ENCODE results near the gene CPT1B.

CPT1B gene

GRCh38 chr22:50563413-50564160 is 14.6 kb downstream of the CPT1B start:
- Histone ChIP-seq H3K9me3 (ENCODE audit: control insufficient read depth in 1 of 2, low read length in 2 of 2) (no peaks in the 10 kb centered on the region), H3K4me1 (ENCODE audit: control insufficient read depth in 1 of 2, insufficient read depth in 2 of 2, low read length in 2 of 2) (peaks cover 2 to 3% of the 10 kb centered on the region in 2 donors), H3K27ac (ENCODE audit: low read length) (peak overlapping the region; percentile 69)

GRCh38 chr22:50562523-50563412 is 15.5 kb downstream of the CPT1B start, which contains the start of gene SYCE3:
Gene SYCE3 (minus strand): TSS chr22:50562919. CDS start chr22:50556405, 6,514 bp downstream.
- Histone ChIP-seq H3K27ac (ENCODE audit: low read length) (peak within 1 kb of the TSS; percentile 69), H3K4me3 (ENCODE audit: low read depth in 1 of 2, low read length in 2 of 2) (peak within 1 kb of the TSS; percentile 80 to 81), H3K9me3 (ENCODE audit: control insufficient read depth in 1 of 2, low read length in 2 of 2) (no peaks in the 10 kb centered on the region), H3K4me1 (ENCODE audit: control insufficient read depth in 1 of 2, insufficient read depth in 2 of 2, low read length in 2 of 2) (peaks cover 2 to 3% of the 10 kb centered on the region in 2 donors), H3K36me3 (ENCODE audit: control insufficient read depth in 1 of 2, insufficient read depth in 2 of 2, low read length in 2 of 2) (peaks cover 0 to 2% of the 10 kb centered on the region in 2 donors), H3K27me3 (ENCODE audit: low read depth, low read length) (no peaks in the 10 kb centered on the region)

More at GRCh38 chr22:50563413-50564160, 14.6 kb downstream of the CPT1B start:
- no peaks in the 10 kb centered on the region for H3K27me3 ChIP-seq (ENCODE audit: low read depth, low read length)
- peak overlapping the region; percentile 80 to 81 for H3K4me3 ChIP-seq (ENCODE audit: low read depth in 1 of 2, low read length in 2 of 2)
- H3K36me3 ChIP-seq (ENCODE audit: control insufficient read depth in 1 of 2, insufficient read depth in 2 of 2, low read length in 2 of 2) = peaks cover 0 to 8% of the 10 kb centered on the region in 2 donors

- Histone ChIP-seq H3K9me3 (ENCODE audit: control insufficient read depth in 1 of 2, low read length in 2 of 2) (no peaks in the 10 kb centered on the region), H3K27ac (ENCODE audit: low read length) (no peak overlapping the region), H3K36me3 (ENCODE audit: control insufficient read depth in 1 of 2, insufficient read depth in 2 of 2, low read length in 2 of 2) (no peaks in the 10 kb centered on the region), H3K4me1 (ENCODE audit: control insufficient read depth in 1 of 2, insufficient read depth in 2 of 2, low read length in 2 of 2) (peaks cover 2 to 3% of the 10 kb centered on the region in 2 donors), H3K4me3 (ENCODE audit: low read depth in 1 of 2, low read length in 2 of 2) (no peak overlapping the region), H3K27me3 (ENCODE audit: low read depth, low read length) (no peaks in the 10 kb centered on the region)
Observed at GRCh38 chr22:50561401-50562358, 16.5 kb downstream of the CPT1B start.

- Histone ChIP-seq H3K4me1 (ENCODE audit: control insufficient read depth in 1 of 2, insufficient read depth in 2 of 2, low read length in 2 of 2) (peaks cover 2 to 3% of the 10 kb centered on the region in 2 donors), H3K36me3 (ENCODE audit: control insufficient read depth in 1 of 2, insufficient read depth in 2 of 2, low read length in 2 of 2) (no peaks in the 10 kb centered on the region), H3K9me3 (ENCODE audit: control insufficient read depth in 1 of 2, low read length in 2 of 2) (no peaks in the 10 kb centered on the region), H3K4me3 (ENCODE audit: low read depth in 1 of 2, low read length in 2 of 2) (no peak overlapping the region), H3K27me3 (ENCODE audit: low read depth, low read length) (no peaks in the 10 kb centered on the region), H3K27ac (ENCODE audit: low read length) (no peak overlapping the region)
Observed at GRCh38 chr22:50560034-50560433, 18.2 kb downstream of the CPT1B start.

GRCh38 chr22:50556703-50557102 is 21.5 kb downstream of the CPT1B start:
- no peaks in the 10 kb centered on the region for H3K9me3 ChIP-seq (ENCODE audit: control insufficient read depth in 1 of 2, low read length in 2 of 2)
- H3K27ac ChIP-seq (ENCODE audit: low read length) = no peak overlapping the region
- H3K4me1 ChIP-seq (ENCODE audit: control insufficient read depth in 1 of 2, insufficient read depth in 2 of 2, low read length in 2 of 2) = no peaks in the 10 kb centered on the region
- no peaks in the 10 kb centered on the region for H3K27me3 ChIP-seq (ENCODE audit: low read depth, low read length)
- no peak overlapping the region for H3K4me3 ChIP-seq (ENCODE audit: low read depth in 1 of 2, low read length in 2 of 2)
- H3K36me3 ChIP-seq (ENCODE audit: control insufficient read depth in 1 of 2, insufficient read depth in 2 of 2, low read length in 2 of 2) = no peaks in the 10 kb centered on the region

GRCh38 chr22:50553310-50553709 is 24.9 kb downstream of the CPT1B start:
- Histone ChIP-seq H3K9me3 (ENCODE audit: control insufficient read depth in 1 of 2, low read length in 2 of 2) (no peaks in the 10 kb centered on the region), H3K27ac (ENCODE audit: low read length) (no peak overlapping the region), H3K4me1 (ENCODE audit: control insufficient read depth in 1 of 2, insufficient read depth in 2 of 2, low read length in 2 of 2) (peaks cover 0 to 7% of the 10 kb centered on the region in 2 donors), H3K27me3 (ENCODE audit: low read depth, low read length) (peaks cover 4% of the 10 kb centered on the region), H3K4me3 (ENCODE audit: low read depth in 1 of 2, low read length in 2 of 2) (no peak overlapping the region), H3K36me3 (ENCODE audit: control insufficient read depth in 1 of 2, insufficient read depth in 2 of 2, low read length in 2 of 2) (no peaks in the 10 kb centered on the region)

- H3K4me1 ChIP-seq (ENCODE audit: control insufficient read depth in 1 of 2, insufficient read depth in 2 of 2, low read length in 2 of 2) = peaks cover 0 to 17% of the 10 kb centered on the region in 2 donors
- no peak overlapping the region for H3K4me3 ChIP-seq (ENCODE audit: low read depth in 1 of 2, low read length in 2 of 2)
- H3K9me3 ChIP-seq (ENCODE audit: control insufficient read depth in 1 of 2, low read length in 2 of 2) = no peaks in the 10 kb centered on the region
- no peak overlapping the region for H3K27ac ChIP-seq (ENCODE audit: low read length)
- H3K27me3 ChIP-seq (ENCODE audit: low read depth, low read length) = peaks cover 4% of the 10 kb centered on the region
- no peaks in the 10 kb centered on the region for H3K36me3 ChIP-seq (ENCODE audit: control insufficient read depth in 1 of 2, insufficient read depth in 2 of 2, low read length in 2 of 2)
Observed at GRCh38 chr22:50551160-50551752, 27.0 kb downstream of the CPT1B start.

GRCh38 chr22:50550395-50550794 is 27.8 kb downstream of the CPT1B start:
- Histone ChIP-seq H3K36me3 (ENCODE audit: control insufficient read depth in 1 of 2, insufficient read depth in 2 of 2, low read length in 2 of 2) (no peaks in the 10 kb centered on the region), H3K27ac (ENCODE audit: low read length) (no peak overlapping the region), H3K27me3 (ENCODE audit: low read depth, low read length) (peaks cover 4% of the 10 kb centered on the region), H3K4me3 (ENCODE audit: low read depth in 1 of 2, low read length in 2 of 2) (no peak overlapping the region), H3K4me1 (ENCODE audit: control insufficient read depth in 1 of 2, insufficient read depth in 2 of 2, low read length in 2 of 2) (peaks cover 0 to 17% of the 10 kb centered on the region in 2 donors), H3K9me3 (ENCODE audit: control insufficient read depth in 1 of 2, low read length in 2 of 2) (no peaks in the 10 kb centered on the region)

- Histone ChIP-seq H3K36me3 (ENCODE audit: control insufficient read depth in 1 of 2, insufficient read depth in 2 of 2, low read length in 2 of 2) (no peaks in the 10 kb centered on the region), H3K27me3 (ENCODE audit: low read depth, low read length) (peaks cover 4% of the 10 kb centered on the region)
Observed at GRCh38 chr22:50548921-50549790, 29.1 kb downstream of the CPT1B start.

More at GRCh38 chr22:50548921-50549790, 29.1 kb downstream of the CPT1B start:
- H3K4me3 ChIP-seq (ENCODE audit: low read depth in 1 of 2, low read length in 2 of 2) = peak overlapping the region in 1 of 2 donors; percentile 34
- no peak overlapping the region for H3K27ac ChIP-seq (ENCODE audit: low read length)
- H3K4me1 ChIP-seq (ENCODE audit: control insufficient read depth in 1 of 2, insufficient read depth in 2 of 2, low read length in 2 of 2) = peaks cover 0 to 21% of the 10 kb centered on the region in 2 donors
- H3K9me3 ChIP-seq (ENCODE audit: control insufficient read depth in 1 of 2, low read length in 2 of 2) = no peaks in the 10 kb centered on the region
